CD8-positive, alpha-beta memory T cell (primary cell): ENCODE measurements around the gene DMKN. TPM values are rescaled to one million over a fixed set of nuclear protein-coding genes. Genes with fewer than 3 reads are reported as not detected.
"Not testable (repeated sequence)": the region's sequence is repeated elsewhere in the genome, so short reads cannot be mapped to it uniquely, and the experiment has no call there.

Experiments
- CTCF ChIA-PET: fragments of 350-600 bp; sonication (Branson Sonifier 250); formaldehyde crosslinking; loops from one replicate; lab custom pipeline; 2021; ENCODE audit warnings: antibody characterized with exemption; lab: Charles Lee
- POLR2A ChIA-PET: fragments of 350-600 bp; sonication (Branson Sonifier 250); formaldehyde crosslinking; loops from one replicate; lab custom pipeline; 2021; ENCODE audit warnings: antibody characterized with exemption; lab: Charles Lee
- DNase-seq, 5 donors: peaks; one replicate each; pipeline versions ENCODE4 v3.0.0 to v3.0.0-alpha.2; 2020 to 2022; ENCODE audit warnings: mixed read lengths in 1 of 5
- H3K27ac ChIP-seq: one replicate; pipeline ENCODE4 v1.7.0; 2013; ENCODE audit warnings: low read depth, mild to moderate bottlenecking, low read length, moderate library complexity
- H3K27me3 ChIP-seq: 2 replicates; pipeline ENCODE4 v1.7.0; 2013; ENCODE audit warnings: low read length, mild to moderate bottlenecking; ENCODE audit not compliant: insufficient read depth, poor library complexity, severe bottlenecking
- H3K36me3 ChIP-seq: 2 replicates; pipeline ENCODE4 v1.7.0; 2013; ENCODE audit warnings: mild to moderate bottlenecking, low read length, moderate library complexity; ENCODE audit not compliant: insufficient read depth
- H3K4me1 ChIP-seq: 2 replicates; pipeline ENCODE4 v1.7.0; 2013; ENCODE audit warnings: mild to moderate bottlenecking, low read length, moderate library complexity; ENCODE audit not compliant: insufficient read depth
- H3K4me3 ChIP-seq: 2 replicates; pipeline ENCODE4 v1.7.0; 2013; ENCODE audit warnings: mild to moderate bottlenecking, low read length
- H3K9me3 ChIP-seq: 2 replicates; pipeline ENCODE4 v1.7.0; 2013; ENCODE audit warnings: mild to moderate bottlenecking, low read length
- H3K27ac Mint-ChIP-seq, 8 donors: one replicate each; pipeline ENCODE4 v1.8.0; 2020 to 2021; ENCODE audit warnings: mixed read lengths in 8 of 8, mild to moderate bottlenecking in 6 of 8, inconsistent platforms in 3 of 8, moderate library complexity in 3 of 8
- H3K27me3 Mint-ChIP-seq, 2 donors: one replicate each; pipeline ENCODE4 v1.8.0; 2020 to 2021; ENCODE audit warnings: mixed read lengths in 2 of 2, mild to moderate bottlenecking in 1 of 2, moderate library complexity in 1 of 2
- H3K36me3 Mint-ChIP-seq, 3 donors: one replicate each; pipeline ENCODE4 v1.8.0; 2020 to 2021; ENCODE audit warnings: mixed read lengths in 3 of 3, inconsistent platforms in 1 of 3, mild to moderate bottlenecking in 1 of 3
- H3K4me1 Mint-ChIP-seq, 3 donors: one replicate each; pipeline ENCODE4 v1.8.0; 2020 to 2021; ENCODE audit warnings: mixed read lengths in 3 of 3, inconsistent platforms in 1 of 3, mild to moderate bottlenecking in 1 of 3
- H3K4me3 Mint-ChIP-seq, 7 donors: one replicate each; pipeline ENCODE4 v1.8.0; 2020 to 2021; ENCODE audit warnings: mixed read lengths in 7 of 7, mild to moderate bottlenecking in 6 of 7, moderate library complexity in 4 of 7, inconsistent platforms in 2 of 7
- H3K9me3 Mint-ChIP-seq, 5 donors: one replicate each; pipeline ENCODE4 v1.8.0; 2020 to 2022; ENCODE audit warnings: mixed read lengths in 5 of 5, mild to moderate bottlenecking in 3 of 5, moderate library complexity in 2 of 5, inconsistent platforms in 1 of 5
- polyA plus RNA-seq: library from polyadenylated mRNA; unstranded; fragments of 300-500 nt; fragmentation: Illumina TruSeq; gene quantifications from one replicate; pipeline ENCODE4 v1.2.3, GENCODE V29; 2021
- total RNA-seq, 2 experiments: library from RNA; stranded (reverse); gene quantifications; one replicate each; pipeline ENCODE4 v1.2.3, GENCODE V29; 2021

Gene DMKN
- total and polyA plus RNA-seq, 3 experiments from 2014 or later = 1.7 to 10.2 (median 2.2) TPM

GRCh38 chr19:35470128-35470527, 43.3 kb downstream of the DMKN start:
- DNase-seq = no peak
- H3K27ac Mint-ChIP-seq = no peak overlapping the region
- H3K4me1 Mint-ChIP-seq = peaks cover 7 to 16% (median 10%) of the 10 kb centered on the region in 3 donors
- Histone ChIP-seq H3K27me3 (no peaks in the 10 kb centered on the region), H3K9me3 (no peaks in the 10 kb centered on the region), H3K4me3 (no peak overlapping the region), H3K4me1 (no peaks in the 10 kb centered on the region), H3K36me3 (no peaks in the 10 kb centered on the region), H3K27ac (no peak overlapping the region)
- H3K4me3 Mint-ChIP-seq = no peak overlapping the region
- H3K9me3 Mint-ChIP-seq = no peaks in the 10 kb centered on the region
- CTCF ChIA-PET = interaction anchor here (0.6 to 3.4 kb wide), 5 partner anchors 25 to 403 kb away, joined by 3 to 37 read pairs (median 4); no protein-coding TSS in a partner anchor
- no peaks in the 10 kb centered on the region for H3K36me3 Mint-ChIP-seq
- POLR2A ChIA-PET = no interaction called here
- H3K27me3 Mint-ChIP-seq = peaks cover 0 to 3% of the 10 kb centered on the region in 2 donors

GRCh38 chr19:35468637-35469036, 44.8 kb downstream of the DMKN start:
- Histone ChIP-seq H3K36me3 (no peaks in the 10 kb centered on the region), H3K4me1 (peaks cover 5% of the 10 kb centered on the region), H3K27me3 (no peaks in the 10 kb centered on the region), H3K27ac (no peak overlapping the region), H3K4me3 (no peak overlapping the region), H3K9me3 (no peaks in the 10 kb centered on the region)
- DNase-seq = peak; percentile 49 to 78 (median 61)
- peaks cover 0 to 3% of the 10 kb centered on the region in 2 donors for H3K27me3 Mint-ChIP-seq
- H3K4me1 Mint-ChIP-seq = peaks cover 19 to 27% (median 20%) of the 10 kb centered on the region in 3 donors
- no peak overlapping the region for H3K4me3 Mint-ChIP-seq
- ChIA-PET POLR2A (no interaction called here), CTCF (interaction anchor here (0.8 to 3.4 kb wide), 14 partner anchors 9 to 232 kb away, joined by 3 to 37 read pairs (median 4); no protein-coding TSS in a partner anchor)
- H3K27ac Mint-ChIP-seq = peak overlapping the region in 2 of 8 donors; percentile 21 to 38
- H3K9me3 Mint-ChIP-seq = no peaks in the 10 kb centered on the region
- no peaks in the 10 kb centered on the region for H3K36me3 Mint-ChIP-seq

GRCh38 chr19:35466259-35466658, 47.2 kb downstream of the DMKN start:
- Mint-ChIP-seq H3K4me3 (no peak overlapping the region), H3K9me3 (no peaks in the 10 kb centered on the region), H3K27me3 (peaks cover 0 to 3% of the 10 kb centered on the region in 2 donors), H3K36me3 (no peaks in the 10 kb centered on the region), H3K4me1 (peaks cover 33 to 43% (median 37%) of the 10 kb centered on the region in 3 donors), H3K27ac (no peak overlapping the region)
- no peak for DNase-seq
- H3K36me3 ChIP-seq = no peaks in the 10 kb centered on the region
- ChIA-PET CTCF (interaction anchor here (1.2 to 1.7 kb wide), 2 partner anchors 44 to 113 kb away, joined by 4 read pairs; no protein-coding TSS in a partner anchor), POLR2A (no interaction called here)
- peaks cover 23% of the 10 kb centered on the region for H3K4me1 ChIP-seq
- no peaks in the 10 kb centered on the region for H3K27me3 ChIP-seq
- H3K27ac ChIP-seq = no peak overlapping the region
- no peak overlapping the region for H3K4me3 ChIP-seq
- H3K9me3 ChIP-seq = no peaks in the 10 kb centered on the region

GRCh38 chr19:35462956-35463355, 50.5 kb downstream of the DMKN start:
- peak overlapping the region; percentile 77 to 99 (median 96) for H3K27ac Mint-ChIP-seq
- not testable (repeated sequence) for DNase-seq, H3K27me3 ChIP-seq, H3K27me3 Mint-ChIP-seq, H3K36me3 Mint-ChIP-seq, H3K4me3 ChIP-seq, H3K9me3 Mint-ChIP-seq, H3K9me3 ChIP-seq, H3K36me3 ChIP-seq
- peak overlapping the region; percentile 2 to 85 (median 84) for H3K4me3 Mint-ChIP-seq
- POLR2A ChIA-PET = interaction anchor here (0.5 to 1.3 kb wide), 4 partner anchors 12 to 386 kb away, joined by 3 to 9 read pairs (median 8); no protein-coding TSS in a partner anchor
- H3K4me1 Mint-ChIP-seq = peaks cover 45 to 55% (median 52%) of the 10 kb centered on the region in 3 donors
- CTCF ChIA-PET = interaction anchor here (0.9 to 3.3 kb wide), 6 partner anchors 8 to 110 kb away, joined by 3 to 19 read pairs (median 4); no protein-coding TSS in a partner anchor
- Histone ChIP-seq H3K27ac (peak overlapping the region; percentile 48), H3K4me1 (peaks cover 38% of the 10 kb centered on the region)

GRCh38 chr19:35462476-35462953, 50.9 kb downstream of the DMKN start:
- Histone ChIP-seq H3K27ac (peak overlapping the region; percentile 48), H3K4me1 (peaks cover 38% of the 10 kb centered on the region), H3K36me3 (no peaks in the 10 kb centered on the region), H3K4me3 (peak overlapping the region; percentile 21), H3K27me3 (no peaks in the 10 kb centered on the region), H3K9me3 (no peaks in the 10 kb centered on the region)
- Mint-ChIP-seq H3K27me3 (peaks cover 0 to 2% of the 10 kb centered on the region in 2 donors), H3K9me3 (no peaks in the 10 kb centered on the region), H3K36me3 (no peaks in the 10 kb centered on the region), H3K4me1 (peaks cover 45 to 57% (median 50%) of the 10 kb centered on the region in 3 donors), H3K27ac (peak overlapping the region; percentile 77 to 99 (median 96)), H3K4me3 (peak overlapping the region; percentile 2 to 85 (median 84))
- POLR2A ChIA-PET = interaction anchor here (0.5 to 1.3 kb wide), 4 partner anchors 12 to 386 kb away, joined by 3 to 9 read pairs (median 8); no protein-coding TSS in a partner anchor
- CTCF ChIA-PET = interaction anchor here (0.9 to 3.3 kb wide), 4 partner anchors 11 to 109 kb away, joined by 3 to 19 read pairs (median 8); no protein-coding TSS in a partner anchor
- peak; percentile 54 to 87 (median 80) for DNase-seq

- ChIA-PET POLR2A (interaction anchor here (1.3 kb wide), 1 partner anchor 11 kb away, joined by 9 read pairs; no protein-coding TSS in a partner anchor), CTCF (interaction anchor here (1.7 to 3.3 kb wide), 2 partner anchors 33 to 109 kb away, joined by 10 to 19 read pairs; no protein-coding TSS in a partner anchor)
- not testable (repeated sequence) for H3K36me3 ChIP-seq, H3K4me3 Mint-ChIP-seq, H3K27ac ChIP-seq, H3K9me3 ChIP-seq, DNase-seq, H3K27me3 Mint-ChIP-seq, H3K36me3 Mint-ChIP-seq, H3K9me3 Mint-ChIP-seq, H3K27me3 ChIP-seq, H3K4me3 ChIP-seq
- Mint-ChIP-seq H3K27ac (peak overlapping the region in 1 of 8 donors; percentile 98), H3K4me1 (peaks cover 48 to 64% (median 55%) of the 10 kb centered on the region in 3 donors)
- H3K4me1 ChIP-seq = peaks cover 38% of the 10 kb centered on the region
Observed at GRCh38 chr19:35461788-35462187, 51.7 kb downstream of the DMKN start.

- Mint-ChIP-seq H3K9me3 (no peaks in the 10 kb centered on the region), H3K36me3 (no peaks in the 10 kb centered on the region), H3K4me3 (peak overlapping the region in 2 of 7 donors; percentile 39 to 85), H3K27ac (peak overlapping the region in 5 of 8 donors; percentile 48 to 86 (median 68)), H3K27me3 (peaks cover 0 to 2% of the 10 kb centered on the region in 2 donors), H3K4me1 (peaks cover 48 to 65% (median 51%) of the 10 kb centered on the region in 3 donors)
- CTCF ChIA-PET = interaction anchor here (1.0 to 3.3 kb wide), 2 partner anchors 10 to 108 kb away, joined by 4 to 19 read pairs; no protein-coding TSS in a partner anchor
- POLR2A ChIA-PET = no interaction called here
- Histone ChIP-seq H3K4me1 (peaks cover 38% of the 10 kb centered on the region), H3K27ac (no peak overlapping the region), H3K36me3 (no peaks in the 10 kb centered on the region), H3K9me3 (no peaks in the 10 kb centered on the region), H3K27me3 (no peaks in the 10 kb centered on the region), H3K4me3 (no peak overlapping the region)
- DNase-seq = no peak
Observed at GRCh38 chr19:35461060-35461459, 52.4 kb downstream of the DMKN start.

GRCh38 chr19:35460608-35461007, 52.8 kb downstream of the DMKN start:
- Mint-ChIP-seq H3K4me3 (peak overlapping the region in 1 of 7 donors; percentile 39), H3K36me3 (no peaks in the 10 kb centered on the region), H3K9me3 (no peaks in the 10 kb centered on the region), H3K4me1 (peaks cover 52 to 69% (median 56%) of the 10 kb centered on the region in 3 donors), H3K27me3 (peaks cover 0 to 2% of the 10 kb centered on the region in 2 donors), H3K27ac (peak overlapping the region in 6 of 8 donors; percentile 38 to 86 (median 64))
- H3K27ac ChIP-seq = no peak overlapping the region
- no peaks in the 10 kb centered on the region for H3K36me3 ChIP-seq
- POLR2A ChIA-PET = no interaction called here
- no peak for DNase-seq
- H3K4me1 ChIP-seq = peaks cover 38% of the 10 kb centered on the region
- CTCF ChIA-PET = interaction anchor here (1.0 to 3.3 kb wide), 2 partner anchors 10 to 107 kb away, joined by 4 to 19 read pairs; no protein-coding TSS in a partner anchor
- no peaks in the 10 kb centered on the region for H3K27me3 ChIP-seq
- H3K4me3 ChIP-seq = no peak overlapping the region
- H3K9me3 ChIP-seq = no peaks in the 10 kb centered on the region
